Measurements from ENCODE around the gene DNM2.
"Not testable (repeated sequence)": the region's sequence is repeated elsewhere in the genome, so short reads cannot be mapped to it uniquely, and the experiment has no call there.

The DNM2 gene

GRCh38 chr19:10836479-10837330 lies 118.8 kb downstream of the DNM2 start:
- peak; percentile 75 to 84 for DNase-seq (ENCODE audit: low read depth in 2 of 2)

- not testable (repeated sequence) for DNase-seq (ENCODE audit: low read depth in 2 of 2)
Measured at GRCh38 chr19:10837649-10838048, 119.8 kb downstream of the DNM2 start.

- no peak for DNase-seq (ENCODE audit: low read depth in 2 of 2)
Measured at GRCh38 chr19:10838377-10838776, 120.5 kb downstream of the DNM2 start.

- no peak for DNase-seq (ENCODE audit: low read depth in 2 of 2)
Measured at GRCh38 chr19:10839114-10840050, 121.5 kb downstream of the DNM2 start.

GRCh38 chr19:10842788-10843187 lies 124.9 kb downstream of the DNM2 start:
- no peak for DNase-seq (ENCODE audit: low read depth in 2 of 2)

- DNase-seq (ENCODE audit: low read depth in 2 of 2): no peak
Measured at GRCh38 chr19:10846500-10847202, 128.8 kb downstream of the DNM2 start.

- no peak for DNase-seq (ENCODE audit: low read depth in 2 of 2)
Measured at GRCh38 chr19:10848230-10848856, 130.5 kb downstream of the DNM2 start, which contains the start of gene C19orf38. Gene C19orf38 (plus strand): TSS chr19:10848415. CDS start chr19:10848509, 94 bp downstream.

- no peak for DNase-seq (ENCODE audit: low read depth in 2 of 2)
Measured at GRCh38 chr19:10850631-10851030, 132.8 kb downstream of the DNM2 start.

GRCh38 chr19:10852098-10852800 lies 134.4 kb downstream of the DNM2 start:
- DNase-seq (ENCODE audit: low read depth in 2 of 2): no peak

GRCh38 chr19:10852941-10853340 lies 135.1 kb downstream of the DNM2 start:
- DNase-seq (ENCODE audit: low read depth in 2 of 2): no peak

GRCh38 chr19:10854350-10855089 lies 136.6 kb downstream of the DNM2 start:
- DNase-seq (ENCODE audit: low read depth in 2 of 2): no peak

GRCh38 chr19:10855879-10856522 lies 138.1 kb downstream of the DNM2 start:
- no peak for DNase-seq (ENCODE audit: low read depth in 2 of 2)

- DNase-seq (ENCODE audit: low read depth in 2 of 2): not testable (repeated sequence)
Measured at GRCh38 chr19:10856899-10857298, 139.0 kb downstream of the DNM2 start.

- DNase-seq (ENCODE audit: low read depth in 2 of 2): peak in 1 of 2 donors; percentile 20
Measured at GRCh38 chr19:10858204-10858828, 140.4 kb downstream of the DNM2 start.

- DNase-seq (ENCODE audit: low read depth in 2 of 2): no peak
Measured at GRCh38 chr19:10861103-10861651, 143.3 kb downstream of the DNM2 start.

- no peak for DNase-seq (ENCODE audit: low read depth in 2 of 2)
Measured at GRCh38 chr19:10862561-10863106, 144.8 kb downstream of the DNM2 start.

- DNase-seq (ENCODE audit: low read depth in 2 of 2): no peak
Measured at GRCh38 chr19:10863107-10863717, 145.3 kb downstream of the DNM2 start.

- peak; percentile 58 to 69 for DNase-seq (ENCODE audit: low read depth in 2 of 2)
Measured at GRCh38 chr19:10864538-10864899, 146.6 kb downstream of the DNM2 start.
